ENCODE data around the gene PALD1.
A peak's percentile ranks its signal among the peaks of the same experiment; 100 is the strongest.

Gene PALD1

GRCh38 chr10:70508912-70509756 lies 30.6 kb downstream of the PALD1 start:
- DNase-seq, result no peak

GRCh38 chr10:70509757-70510147 lies 31.2 kb downstream of the PALD1 start:
- no peak for DNase-seq

GRCh38 chr10:70510453-70510852 lies 31.9 kb downstream of the PALD1 start:
- no peak for DNase-seq

- no peak for DNase-seq
Measured at GRCh38 chr10:70510904-70511303, 32.3 kb downstream of the PALD1 start.

GRCh38 chr10:70512149-70512639 lies 33.6 kb downstream of the PALD1 start:
- no peak for DNase-seq

- no peak for DNase-seq
Measured at GRCh38 chr10:70513848-70514309, 35.3 kb downstream of the PALD1 start.

GRCh38 chr10:70514591-70514990 lies 36.0 kb downstream of the PALD1 start:
- no peak for DNase-seq

- DNase-seq, result no peak
Measured at GRCh38 chr10:70515035-70515667, 36.6 kb downstream of the PALD1 start.

GRCh38 chr10:70518695-70519094 lies 40.1 kb downstream of the PALD1 start:
- DNase-seq, result no peak

GRCh38 chr10:70523057-70523456 lies 44.5 kb downstream of the PALD1 start:
- no peak for DNase-seq

GRCh38 chr10:70523549-70523948 lies 45.0 kb downstream of the PALD1 start:
- DNase-seq, result no peak

GRCh38 chr10:70528314-70528713 lies 49.7 kb downstream of the PALD1 start:
- DNase-seq, result no peak

GRCh38 chr10:70528741-70529362 lies 50.3 kb downstream of the PALD1 start:
- DNase-seq, result no peak

GRCh38 chr10:70529848-70530247 lies 51.3 kb downstream of the PALD1 start:
- DNase-seq, result no peak

- no peak for DNase-seq
Measured at GRCh38 chr10:70530315-70530714, 51.7 kb downstream of the PALD1 start.

- no peak for DNase-seq
Measured at GRCh38 chr10:70532554-70533188, 54.1 kb downstream of the PALD1 start.

- DNase-seq, result no peak
Measured at GRCh38 chr10:70533189-70533558, 54.6 kb downstream of the PALD1 start.

- no peak for DNase-seq
Measured at GRCh38 chr10:70534281-70534680, 55.7 kb downstream of the PALD1 start.

GRCh38 chr10:70535001-70535400 lies 56.4 kb downstream of the PALD1 start:
- DNase-seq, result no peak

- DNase-seq, result no peak
Measured at GRCh38 chr10:70535451-70535850, 56.9 kb downstream of the PALD1 start.

GRCh38 chr10:70536196-70536861 lies 57.8 kb downstream of the PALD1 start:
- no peak for DNase-seq

- peak; percentile 30 for DNase-seq
Measured at GRCh38 chr10:70537398-70538194, 59.0 kb downstream of the PALD1 start.

Data from activated T-cell treated with anti-CD3 and anti-CD28 coated beads, Interleukin-2, amount 50 U/mL, for 1 hour (primary cell).